PFSK-1 (cell line): Measurements from ENCODE around the gene DESI2. TPM values are rescaled to one million over a fixed set of nuclear protein-coding genes. Genes with fewer than 3 reads are reported as not detected.

Experiments
- FOXP2 ChIP-seq: optimal IDR thresholded peaks from 2 replicates; pipeline ENCODE3; 2011; ENCODE audit warnings: borderline replicate concordance, control low read depth, inconsistent platforms; ENCODE audit not compliant: insufficient read depth; ENCODE audit errors: extremely low read length, extremely low read depth
- POLR2AphosphoS5 ChIP-seq: IDR thresholded peaks from 2 replicates; pipeline ENCODE4 v1.6.1; 2012; ENCODE audit warnings: low read depth, mild to moderate bottlenecking, control low read depth, low read length, moderate library complexity
- REST ChIP-seq, 2 experiments: IDR thresholded peaks; 2 replicates each; pipeline versions ENCODE4 v1.6.1 to v1.8.0; 2011 to 2012; ENCODE audit warnings: low read depth in 2 of 2, low read length in 2 of 2, control low read depth in 1 of 2, inconsistent platforms in 1 of 2, mild to moderate bottlenecking in 1 of 2, moderate library complexity in 1 of 2; ENCODE audit not compliant: insufficient read depth in 1 of 2
- SIN3A ChIP-seq: IDR thresholded peaks from 2 replicates; pipeline ENCODE4 v1.6.1; 2012; ENCODE audit warnings: mild to moderate bottlenecking, low read length, moderate library complexity, borderline replicate concordance; ENCODE audit not compliant: insufficient read depth
- TAF1 ChIP-seq: IDR thresholded peaks from 2 replicates; pipeline ENCODE4 v1.6.1; 2012; ENCODE audit warnings: low read length, control low read depth, borderline replicate concordance; ENCODE audit not compliant: insufficient read depth
- polyA plus RNA-seq: library from polyadenylated mRNA; unstranded; fragments of >200 nt; gene quantifications from one replicate; pipeline ENCODE4 v1.2.1, GENCODE V29; 2012; ENCODE audit warnings: low read depth, missing spikeins; ENCODE audit not compliant: insufficient read length

Gene DESI2
- 22.5 TPM for polyA plus RNA-seq

- 0 out of 2 replicates have a peak, but pooled peaks have one; percentile 60 for TF ChIP-seq TAF1
- TF ChIP-seq REST (IDR thresholded peaks at IDR 0.05; ENCODE audit: insufficient read depth in 1 of 2, low read depth in 2 of 2, low read length in 2 of 2): no peak
- peak; percentile 91 for TF ChIP-seq POLR2AphosphoS5
- peak; percentile 67 for TF ChIP-seq FOXP2
- TF ChIP-seq SIN3A: no peak
These were observed at the start of gene DESI2 for GRCh38 chr1:244652623-244653438. Gene DESI2, plus strand, starts transcription at chr1:244653126. Its CDS starts 188 bp downstream, at chr1:244653314.

DNA sequence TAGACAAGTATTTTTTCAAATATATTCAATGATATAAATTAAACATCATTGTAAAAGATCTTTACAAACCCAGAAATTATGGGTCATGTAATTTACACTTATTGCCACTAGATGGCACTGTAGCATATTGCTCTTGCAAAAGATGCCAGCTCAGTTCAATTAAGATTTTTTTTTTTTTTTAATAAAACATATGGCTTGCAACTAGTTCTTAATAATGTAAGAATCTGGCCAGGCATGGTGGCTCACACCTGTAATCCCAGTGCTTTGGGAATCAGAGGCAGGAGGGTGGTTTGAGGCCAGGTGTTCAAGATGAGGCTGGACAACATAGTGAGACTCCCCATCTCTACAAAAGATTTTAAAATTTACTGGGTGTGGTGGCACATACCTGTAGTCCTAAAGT is 49.4 kb upstream of the DESI2 start:
- TF ChIP-seq TAF1 (no peak), REST (IDR thresholded peaks at IDR 0.05; ENCODE audit: insufficient read depth in 1 of 2, low read depth in 2 of 2, low read length in 2 of 2) (no peak), SIN3A (no peak), FOXP2 (no peak), POLR2AphosphoS5 (no peak)

- TF ChIP-seq SIN3A (no peak), REST (IDR thresholded peaks at IDR 0.05; ENCODE audit: insufficient read depth in 1 of 2, low read depth in 2 of 2, low read length in 2 of 2) (no peak), POLR2AphosphoS5 (no peak), TAF1 (no peak), FOXP2 (no peak)
These were observed 47.0 kb upstream of the DESI2 start for GRCh38 chr1:244605835-244606370.

DNA sequence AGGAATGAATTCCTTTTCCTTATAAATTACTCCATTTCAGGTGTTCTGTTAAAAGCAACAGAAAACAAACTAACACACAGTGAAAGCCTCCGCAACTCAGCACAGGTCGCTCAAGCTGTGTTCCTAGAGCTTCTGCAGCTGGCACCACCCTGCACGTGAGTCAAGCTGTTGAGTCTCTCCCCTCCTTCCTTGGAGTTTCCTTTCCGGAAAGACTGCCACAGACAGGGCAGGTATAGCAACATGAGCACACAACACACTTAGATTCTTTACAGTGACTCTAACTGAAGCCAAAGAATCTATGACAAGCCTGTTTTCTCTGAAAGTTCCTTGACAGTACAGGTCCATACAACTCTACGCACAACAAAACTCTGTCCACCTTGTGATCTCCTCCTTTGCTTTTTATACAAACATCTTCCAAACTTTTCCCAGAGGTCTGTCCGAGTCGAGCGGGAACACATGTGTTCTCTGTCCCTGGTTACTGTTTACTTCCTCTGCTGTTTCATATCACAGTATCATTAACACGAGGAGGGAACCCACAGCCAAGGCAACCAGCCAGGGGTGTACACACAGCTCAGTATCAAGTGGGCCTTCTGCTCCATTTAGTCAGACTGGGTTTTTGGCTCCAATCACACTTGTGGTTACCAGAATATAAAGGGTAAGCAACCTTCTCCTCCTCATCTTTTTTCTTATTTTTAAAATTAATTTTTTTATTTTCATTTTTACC is 38.7 kb upstream of the DESI2 start:
- no peak for TF ChIP-seq TAF1
- TF ChIP-seq REST (IDR thresholded peaks at IDR 0.05; ENCODE audit: insufficient read depth in 1 of 2, low read depth in 2 of 2, low read length in 2 of 2): no peak
- TF ChIP-seq FOXP2: no peak
- TF ChIP-seq POLR2AphosphoS5: no peak
- no peak for TF ChIP-seq SIN3A
